HG02970 (cell line): ENCODE results near the gene ALB.

Experiments used
- ATAC-seq: cut with Tn5 transposase; IDR thresholded peaks from one replicate; pipeline ENCODE4 v1.9.1; 2021; ENCODE audit warnings: mild to moderate bottlenecking, moderate library complexity, moderate number of reproducible peaks; ENCODE audit not compliant: unreplicated experiment, low FRiP score

Gene ALB

DNA sequence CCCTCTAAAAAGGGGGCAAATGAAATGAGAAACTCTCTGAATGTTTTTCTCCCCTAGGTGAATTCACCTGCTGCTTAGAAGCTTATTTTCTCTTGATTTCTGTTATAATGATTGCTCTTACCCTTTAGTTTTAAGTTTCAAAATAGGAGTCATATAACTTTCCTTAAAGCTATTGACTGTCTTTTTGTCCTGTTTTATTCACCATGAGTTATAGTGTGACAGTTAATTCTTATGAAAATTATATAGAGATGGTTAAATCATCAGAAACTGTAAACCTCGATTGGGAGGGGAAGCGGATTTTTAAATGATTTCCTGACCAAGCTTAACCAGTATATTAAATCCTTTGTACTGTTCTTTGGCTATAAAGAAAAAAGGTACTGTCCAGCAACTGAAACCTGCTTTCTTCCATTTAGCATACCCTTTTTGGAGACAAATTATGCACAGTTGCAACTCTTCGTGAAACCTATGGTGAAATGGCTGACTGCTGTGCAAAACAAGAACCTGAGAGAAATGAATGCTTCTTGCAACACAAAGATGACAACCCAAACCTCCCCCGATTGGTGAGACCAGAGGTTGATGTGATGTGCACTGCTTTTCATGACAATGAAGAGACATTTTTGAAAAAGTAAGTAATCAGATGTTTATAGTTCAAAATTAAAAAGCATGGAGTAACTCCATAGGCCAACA, 4.2 kb downstream of the ALB start:
- ATAC-seq = no peak

DNA sequence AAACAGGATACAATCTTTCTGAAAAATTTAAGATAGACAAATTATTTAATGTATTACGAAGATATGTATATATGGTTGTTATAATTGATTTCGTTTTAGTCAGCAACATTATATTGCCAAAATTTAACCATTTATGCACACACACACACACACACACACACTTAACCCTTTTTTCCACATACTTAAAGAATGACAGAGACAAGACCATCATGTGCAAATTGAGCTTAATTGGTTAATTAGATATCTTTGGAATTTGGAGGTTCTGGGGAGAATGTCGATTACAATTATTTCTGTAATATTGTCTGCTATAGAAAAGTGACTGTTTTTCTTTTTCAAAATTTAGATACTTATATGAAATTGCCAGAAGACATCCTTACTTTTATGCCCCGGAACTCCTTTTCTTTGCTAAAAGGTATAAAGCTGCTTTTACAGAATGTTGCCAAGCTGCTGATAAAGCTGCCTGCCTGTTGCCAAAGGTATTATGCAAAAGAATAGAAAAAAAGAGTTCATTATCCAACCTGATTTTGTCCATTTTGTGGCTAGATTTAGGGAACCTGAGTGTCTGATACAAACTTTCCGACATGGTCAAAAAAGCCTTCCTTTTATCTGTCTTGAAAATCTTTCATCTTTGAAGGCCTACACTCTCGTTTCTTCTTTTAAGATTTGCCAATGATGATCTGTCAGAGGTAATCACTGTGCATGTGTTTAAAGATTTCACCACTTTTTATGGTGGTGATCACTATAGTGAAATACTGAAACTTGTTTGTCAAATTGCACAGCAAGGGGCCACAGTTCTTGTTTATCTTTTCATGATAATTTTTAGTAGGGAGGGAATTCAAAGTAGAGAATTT, 5.2 kb downstream of the ALB start:
- ATAC-seq = no peak

DNA sequence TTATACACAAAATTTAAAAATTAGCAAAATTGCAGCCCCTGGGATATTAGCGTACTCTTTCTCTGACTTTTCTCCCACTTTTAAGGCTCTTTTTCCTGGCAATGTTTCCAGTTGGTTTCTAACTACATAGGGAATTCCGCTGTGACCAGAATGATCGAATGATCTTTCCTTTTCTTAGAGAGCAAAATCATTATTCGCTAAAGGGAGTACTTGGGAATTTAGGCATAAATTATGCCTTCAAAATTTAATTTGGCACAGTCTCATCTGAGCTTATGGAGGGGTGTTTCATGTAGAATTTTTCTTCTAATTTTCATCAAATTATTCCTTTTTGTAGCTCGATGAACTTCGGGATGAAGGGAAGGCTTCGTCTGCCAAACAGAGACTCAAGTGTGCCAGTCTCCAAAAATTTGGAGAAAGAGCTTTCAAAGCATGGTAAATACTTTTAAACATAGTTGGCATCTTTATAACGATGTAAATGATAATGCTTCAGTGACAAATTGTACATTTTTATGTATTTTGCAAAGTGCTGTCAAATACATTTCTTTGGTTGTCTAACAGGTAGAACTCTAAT, 6.0 kb downstream of the ALB start:
- no peak for ATAC-seq

DNA sequence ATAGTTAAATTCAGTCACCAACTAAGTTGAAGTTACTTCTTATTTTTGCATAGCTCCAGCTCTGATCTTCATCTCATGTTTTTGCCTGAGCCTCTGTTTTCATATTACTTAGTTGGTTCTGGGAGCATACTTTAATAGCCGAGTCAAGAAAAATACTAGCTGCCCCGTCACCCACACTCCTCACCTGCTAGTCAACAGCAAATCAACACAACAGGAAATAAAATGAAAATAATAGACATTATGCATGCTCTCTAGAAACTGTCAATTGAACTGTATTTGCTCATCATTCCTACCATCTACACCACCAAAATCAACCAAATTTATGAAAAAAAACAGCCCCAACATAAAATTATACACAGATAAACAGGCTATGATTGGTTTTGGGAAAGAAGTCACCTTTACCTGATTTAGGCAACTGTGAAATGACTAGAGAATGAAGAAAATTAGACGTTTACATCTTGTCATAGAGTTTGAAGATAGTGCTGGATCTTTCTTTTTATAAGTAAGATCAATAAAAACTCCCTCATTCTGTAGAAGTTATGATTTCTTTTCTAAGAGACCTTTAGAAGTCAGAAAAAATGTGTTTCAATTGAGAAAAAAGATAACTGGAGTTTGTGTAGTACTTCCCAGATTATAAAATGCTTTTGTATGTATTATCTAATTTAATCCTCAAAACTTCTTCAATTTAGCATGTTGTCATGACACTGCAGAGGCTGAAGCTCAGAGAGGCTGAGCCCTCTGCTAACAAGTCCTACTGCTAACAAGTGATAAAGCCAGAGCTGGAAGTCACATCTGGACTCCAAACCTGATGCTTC, 7.0 kb downstream of the ALB start:
- no peak for ATAC-seq

DNA sequence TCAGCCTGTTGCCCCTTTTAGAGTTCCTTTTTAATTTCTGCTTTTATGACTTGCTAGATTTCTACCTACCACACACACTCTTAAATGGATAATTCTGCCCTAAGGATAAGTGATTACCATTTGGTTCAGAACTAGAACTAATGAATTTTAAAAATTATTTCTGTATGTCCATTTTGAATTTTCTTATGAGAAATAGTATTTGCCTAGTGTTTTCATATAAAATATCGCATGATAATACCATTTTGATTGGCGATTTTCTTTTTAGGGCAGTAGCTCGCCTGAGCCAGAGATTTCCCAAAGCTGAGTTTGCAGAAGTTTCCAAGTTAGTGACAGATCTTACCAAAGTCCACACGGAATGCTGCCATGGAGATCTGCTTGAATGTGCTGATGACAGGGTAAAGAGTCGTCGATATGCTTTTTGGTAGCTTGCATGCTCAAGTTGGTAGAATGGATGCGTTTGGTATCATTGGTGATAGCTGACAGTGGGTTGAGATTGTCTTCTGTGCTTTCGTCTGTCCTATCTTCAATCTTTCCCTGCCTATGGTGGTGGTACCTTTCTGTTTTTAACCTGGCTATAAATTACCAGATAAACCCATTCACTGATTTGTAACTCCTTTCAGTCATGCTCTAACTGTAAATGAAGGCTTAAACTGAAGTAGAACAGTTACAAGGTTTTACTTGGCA, 7.8 kb downstream of the ALB start:
- no peak for ATAC-seq

DNA sequence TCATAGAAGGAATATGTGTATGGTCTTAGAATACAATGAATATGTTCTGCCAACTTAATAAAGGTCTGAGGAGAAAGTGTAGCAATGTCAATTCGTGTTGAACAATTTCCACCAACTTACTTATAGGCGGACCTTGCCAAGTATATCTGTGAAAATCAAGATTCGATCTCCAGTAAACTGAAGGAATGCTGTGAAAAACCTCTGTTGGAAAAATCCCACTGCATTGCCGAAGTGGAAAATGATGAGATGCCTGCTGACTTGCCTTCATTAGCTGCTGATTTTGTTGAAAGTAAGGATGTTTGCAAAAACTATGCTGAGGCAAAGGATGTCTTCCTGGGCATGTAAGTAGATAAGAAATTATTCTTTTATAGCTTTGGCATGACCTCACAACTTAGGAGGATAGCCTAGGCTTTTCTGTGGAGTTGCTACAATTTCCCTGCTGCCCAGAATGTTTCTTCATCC, 9.2 kb downstream of the ALB start:
- ATAC-seq = no peak

DNA sequence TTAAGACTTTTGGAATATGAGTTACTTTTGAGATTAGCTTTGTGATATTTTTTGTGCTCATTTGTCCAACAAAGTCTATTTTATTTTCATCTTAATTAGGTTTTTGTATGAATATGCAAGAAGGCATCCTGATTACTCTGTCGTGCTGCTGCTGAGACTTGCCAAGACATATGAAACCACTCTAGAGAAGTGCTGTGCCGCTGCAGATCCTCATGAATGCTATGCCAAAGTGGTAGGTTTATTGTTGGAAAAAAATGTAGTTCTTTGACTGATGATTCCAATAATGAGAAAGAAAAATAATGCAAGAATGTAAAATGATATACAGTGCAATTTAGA, 10.8 kb downstream of the ALB start:
- no peak for ATAC-seq

DNA sequence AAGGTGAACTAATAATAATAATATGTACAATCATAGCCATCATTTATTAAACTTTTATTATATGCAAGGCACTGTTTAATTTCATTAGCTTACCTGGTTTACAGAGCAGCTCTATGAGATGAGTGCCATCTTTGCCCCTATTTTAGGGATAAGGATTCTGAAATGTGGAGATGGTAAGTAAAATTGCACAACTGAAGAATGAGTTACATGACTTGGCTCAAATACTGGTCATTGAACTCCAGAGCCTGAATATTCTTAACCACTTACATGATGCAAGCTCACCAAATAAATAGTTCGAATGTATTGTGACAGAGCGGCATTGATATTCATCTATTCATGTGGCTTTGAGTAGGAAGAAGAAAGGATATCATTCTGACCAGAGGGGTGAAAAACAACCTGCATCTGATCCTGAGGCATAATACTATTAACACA, 11.7 kb downstream of the ALB start:
- no peak for ATAC-seq

DNA sequence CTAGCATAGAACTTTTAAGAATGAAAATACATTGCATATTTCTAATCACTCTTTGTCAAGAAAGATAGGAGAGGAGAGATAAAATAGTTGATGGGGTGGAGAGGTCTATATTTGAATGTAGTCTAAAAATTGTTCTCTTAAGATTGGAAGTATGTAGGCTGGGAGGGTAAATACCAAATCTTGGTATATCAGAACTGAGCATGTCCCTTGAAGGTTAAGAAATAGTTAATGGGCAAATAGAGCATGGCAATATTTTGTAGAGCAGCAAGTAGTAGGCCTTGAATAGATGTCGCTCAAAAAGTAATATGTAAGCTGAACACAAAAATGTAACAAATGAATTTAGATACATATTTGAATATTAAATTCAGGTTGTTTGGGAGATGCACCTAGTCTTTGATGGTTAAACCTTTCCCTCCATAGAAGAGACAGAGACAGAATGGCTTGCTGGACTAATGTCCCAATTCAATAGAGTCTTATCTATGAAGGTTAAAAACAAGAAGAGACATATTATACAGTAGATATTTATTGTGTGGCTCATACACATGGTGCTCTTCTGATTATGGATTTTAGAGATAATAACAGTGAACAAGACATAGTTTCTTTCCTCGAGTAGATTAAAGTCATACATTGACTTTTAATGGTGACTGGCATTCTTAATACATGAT, 12.5 kb downstream of the ALB start:
- no peak for ATAC-seq

DNA sequence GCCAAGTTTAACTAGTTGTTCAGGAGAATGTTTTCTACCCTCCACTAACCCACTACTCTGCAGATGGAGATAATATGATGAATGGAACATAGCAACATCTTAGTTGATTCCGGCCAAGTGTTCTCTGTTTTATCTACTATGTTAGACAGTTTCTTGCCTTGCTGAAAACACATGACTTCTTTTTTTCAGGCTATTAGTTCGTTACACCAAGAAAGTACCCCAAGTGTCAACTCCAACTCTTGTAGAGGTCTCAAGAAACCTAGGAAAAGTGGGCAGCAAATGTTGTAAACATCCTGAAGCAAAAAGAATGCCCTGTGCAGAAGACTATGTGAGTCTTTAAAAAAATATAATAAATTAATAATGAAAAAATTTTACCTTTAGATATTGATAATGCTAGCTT, 13.3 kb downstream of the ALB start:
- ATAC-seq = no peak

DNA sequence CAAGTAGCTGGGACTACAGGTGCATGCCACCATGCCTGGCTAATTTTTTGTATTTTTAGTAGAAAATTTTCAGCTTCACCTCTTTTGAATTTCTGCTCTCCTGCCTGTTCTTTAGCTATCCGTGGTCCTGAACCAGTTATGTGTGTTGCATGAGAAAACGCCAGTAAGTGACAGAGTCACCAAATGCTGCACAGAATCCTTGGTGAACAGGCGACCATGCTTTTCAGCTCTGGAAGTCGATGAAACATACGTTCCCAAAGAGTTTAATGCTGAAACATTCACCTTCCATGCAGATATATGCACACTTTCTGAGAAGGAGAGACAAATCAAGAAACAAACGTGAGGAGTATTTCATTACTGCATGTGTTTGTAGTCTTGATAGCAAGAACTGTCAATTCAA, 13.9 kb downstream of the ALB start:
- ATAC-seq = no peak

DNA sequence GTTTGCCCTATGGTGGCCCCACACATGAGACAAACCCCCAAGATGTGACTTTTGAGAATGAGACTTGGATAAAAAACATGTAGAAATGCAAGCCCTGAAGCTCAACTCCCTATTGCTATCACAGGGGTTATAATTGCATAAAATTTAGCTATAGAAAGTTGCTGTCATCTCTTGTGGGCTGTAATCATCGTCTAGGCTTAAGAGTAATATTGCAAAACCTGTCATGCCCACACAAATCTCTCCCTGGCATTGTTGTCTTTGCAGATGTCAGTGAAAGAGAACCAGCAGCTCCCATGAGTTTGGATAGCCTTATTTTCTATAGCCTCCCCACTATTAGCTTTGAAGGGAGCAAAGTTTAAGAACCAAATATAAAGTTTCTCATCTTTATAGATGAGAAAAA, 14.6 kb downstream of the ALB start:
- ATAC-seq = no peak

DNA sequence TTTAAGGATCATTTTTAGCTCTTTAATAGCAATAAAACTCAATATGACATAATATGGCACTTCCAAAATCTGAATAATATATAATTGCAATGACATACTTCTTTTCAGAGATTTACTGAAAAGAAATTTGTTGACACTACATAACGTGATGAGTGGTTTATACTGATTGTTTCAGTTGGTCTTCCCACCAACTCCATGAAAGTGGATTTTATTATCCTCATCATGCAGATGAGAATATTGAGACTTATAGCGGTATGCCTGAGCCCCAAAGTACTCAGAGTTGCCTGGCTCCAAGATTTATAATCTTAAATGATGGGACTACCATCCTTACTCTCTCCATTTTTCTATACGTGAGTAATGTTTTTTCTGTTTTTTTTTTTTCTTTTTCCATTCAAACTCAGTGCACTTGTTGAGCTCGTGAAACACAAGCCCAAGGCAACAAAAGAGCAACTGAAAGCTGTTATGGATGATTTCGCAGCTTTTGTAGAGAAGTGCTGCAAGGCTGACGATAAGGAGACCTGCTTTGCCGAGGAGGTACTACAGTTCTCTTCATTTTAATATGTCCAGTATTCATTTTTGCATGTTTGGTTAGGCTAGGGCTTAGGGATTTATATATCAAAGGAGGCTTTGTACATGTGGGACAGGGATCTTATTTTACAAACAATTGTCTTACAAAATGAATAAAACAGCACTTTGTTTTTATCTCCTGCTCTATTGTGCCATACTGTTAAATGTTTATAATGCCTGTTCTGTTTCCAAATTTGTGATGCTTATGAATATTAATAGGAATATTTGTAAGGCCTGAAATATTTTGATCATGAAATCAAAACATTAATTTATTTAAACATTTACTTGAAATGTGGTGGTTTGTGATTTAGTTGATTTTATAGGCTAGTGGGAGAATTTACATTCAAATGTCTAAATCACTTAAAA, 15.3 kb downstream of the ALB start:
- no peak for ATAC-seq

DNA sequence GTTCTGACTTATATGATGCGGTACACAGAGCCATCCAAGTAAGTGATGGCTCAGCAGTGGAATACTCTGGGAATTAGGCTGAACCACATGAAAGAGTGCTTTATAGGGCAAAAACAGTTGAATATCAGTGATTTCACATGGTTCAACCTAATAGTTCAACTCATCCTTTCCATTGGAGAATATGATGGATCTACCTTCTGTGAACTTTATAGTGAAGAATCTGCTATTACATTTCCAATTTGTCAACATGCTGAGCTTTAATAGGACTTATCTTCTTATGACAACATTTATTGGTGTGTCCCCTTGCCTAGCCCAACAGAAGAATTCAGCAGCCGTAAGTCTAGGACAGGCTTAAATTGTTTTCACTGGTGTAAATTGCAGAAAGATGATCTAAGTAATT, 16.5 kb downstream of the ALB start:
- no peak for ATAC-seq

DNA sequence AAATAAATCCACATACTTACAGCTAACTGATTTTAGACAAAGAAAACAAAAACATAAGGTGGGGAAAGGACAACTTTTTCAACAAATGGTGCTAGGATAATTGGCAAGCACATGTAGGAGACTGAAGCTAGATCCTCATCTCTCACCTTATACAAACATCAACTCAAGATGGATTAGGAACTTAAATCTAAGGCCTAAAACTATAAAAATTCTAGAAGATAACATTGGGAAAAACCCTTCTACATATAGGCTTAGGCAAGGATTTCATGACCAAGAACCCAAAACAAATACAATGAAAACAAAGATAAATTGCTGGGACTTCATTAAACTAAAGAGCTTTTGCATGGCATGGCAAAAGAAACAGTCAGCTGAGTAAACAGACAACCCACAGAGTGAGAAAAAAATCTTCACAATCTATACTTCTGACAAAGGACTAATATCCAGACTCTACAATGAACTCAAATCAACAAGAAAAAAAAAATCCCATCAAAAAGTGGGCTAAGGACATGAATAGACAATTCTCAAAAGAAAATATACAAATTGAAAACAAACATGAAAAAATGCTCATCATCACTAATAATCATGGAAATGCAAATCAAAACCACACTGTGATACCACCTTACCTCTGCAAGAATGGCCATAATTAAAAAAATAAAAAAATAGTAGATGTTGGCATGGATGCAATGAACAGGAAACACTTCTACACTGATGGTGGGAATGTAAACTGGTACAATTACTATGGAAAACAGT, 17.8 kb downstream of the ALB start:
- no peak for ATAC-seq

DNA sequence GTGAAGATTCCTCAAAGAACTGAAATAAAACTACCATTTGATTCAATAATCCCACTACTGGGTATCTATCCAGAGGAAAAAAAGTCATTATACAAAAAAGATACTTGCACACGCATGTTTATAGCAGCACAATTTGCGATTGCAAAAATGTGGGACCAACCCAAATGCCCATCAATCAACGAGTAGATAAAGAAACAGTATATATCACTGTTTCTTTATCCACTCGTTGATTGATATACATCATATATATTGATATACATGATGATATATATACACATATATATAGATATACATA, 18.3 kb downstream of the ALB start:
- no peak for ATAC-seq

DNA sequence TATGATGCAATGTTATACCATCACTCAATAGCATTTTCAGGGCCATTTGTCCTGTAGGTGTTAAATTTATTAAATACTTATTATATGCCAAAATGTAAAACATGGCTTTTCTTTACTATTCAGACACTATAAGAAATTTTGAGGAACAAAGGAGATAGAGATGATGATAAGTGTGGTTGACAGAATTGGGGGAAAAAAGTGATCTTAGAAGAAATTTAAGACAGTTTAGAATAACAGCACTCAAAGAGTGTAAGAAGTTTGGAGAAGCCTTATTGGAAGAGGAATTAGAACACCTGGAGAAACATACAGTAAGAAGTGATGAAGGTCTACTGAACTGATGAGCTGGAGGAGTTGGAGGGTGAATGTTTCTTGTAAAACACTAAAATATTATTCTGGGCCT, 19.1 kb downstream of the ALB start:
- ATAC-seq = no peak

DNA sequence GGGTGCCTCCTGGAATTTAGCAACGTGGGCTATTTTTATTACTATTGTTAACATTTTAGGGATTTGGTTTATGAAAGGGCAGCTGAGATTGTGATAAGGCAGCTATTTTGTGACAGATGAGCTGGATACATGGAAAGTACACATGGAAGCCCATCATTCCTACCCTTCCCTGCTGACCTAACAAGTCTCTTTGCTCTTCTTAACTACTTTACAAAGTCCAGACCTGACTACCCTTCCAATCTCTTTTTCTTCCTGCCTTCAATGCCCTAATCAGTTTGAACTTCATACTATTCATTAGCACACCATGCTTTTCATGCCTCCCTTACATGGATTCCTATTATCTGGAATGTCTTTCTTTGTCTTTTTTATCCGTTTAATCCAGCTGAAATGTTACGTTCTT, 22.6 kb downstream of the ALB start:
- no peak for ATAC-seq
